ENCODE measurements around the gene LRFN2. TPM values are rescaled to one million over a fixed set of nuclear protein-coding genes. Genes with fewer than 3 reads are reported as not detected.
A peak's percentile ranks its signal among the peaks of the same experiment; 100 is the strongest.

The LRFN2 gene
- total RNA-seq, 2 experiments from 2014 or later = not detected

- H3K36me3 Mint-ChIP-seq (ENCODE audit: low read depth) = no peaks in the 10 kb centered on the region
- peak overlapping the region; percentile 80 for H3K27ac Mint-ChIP-seq
- ATAC-seq = no peak
- intact Hi-C loops (cut with DNase I, micrococcal nuclease) = no loop called here
- DNase-seq = no peak
- ChIA-PET CTCF (no interaction called here), POLR2A (no interaction called here)
- no peaks in the 10 kb centered on the region for H3K9me3 Mint-ChIP-seq (ENCODE audit: low read depth)
- H3K4me3 Mint-ChIP-seq = no peak overlapping the region
- peaks cover 61% of the 10 kb centered on the region for H3K4me1 Mint-ChIP-seq
- peaks cover 6% of the 10 kb centered on the region for H3K27me3 Mint-ChIP-seq
Observed at GRCh38 chr6:40390144-40390800, 196.9 kb downstream of the LRFN2 start.

GRCh38 chr6:40389254-40389653, 197.9 kb downstream of the LRFN2 start:
- no peaks in the 10 kb centered on the region for H3K36me3 Mint-ChIP-seq (ENCODE audit: low read depth)
- H3K4me3 Mint-ChIP-seq = peak overlapping the region; percentile 0
- H3K27me3 Mint-ChIP-seq = peaks cover 6% of the 10 kb centered on the region
- ChIA-PET POLR2A (no interaction called here), CTCF (no interaction called here)
- H3K4me1 Mint-ChIP-seq = peaks cover 61% of the 10 kb centered on the region
- intact Hi-C loops (cut with DNase I, micrococcal nuclease) = no loop called here
- H3K27ac Mint-ChIP-seq = peak overlapping the region; percentile 80
- DNase-seq = no peak
- peak; percentile 39 for ATAC-seq
- no peaks in the 10 kb centered on the region for H3K9me3 Mint-ChIP-seq (ENCODE audit: low read depth)

GRCh38 chr6:40387871-40388264, 199.3 kb downstream of the LRFN2 start:
- H3K4me1 Mint-ChIP-seq = peaks cover 56% of the 10 kb centered on the region
- ChIA-PET POLR2A (no interaction called here), CTCF (no interaction called here)
- H3K27ac Mint-ChIP-seq = peak overlapping the region; percentile 24
- DNase-seq (no peak), ATAC-seq (peak; percentile 54)
- H3K27me3 Mint-ChIP-seq = peaks cover 6% of the 10 kb centered on the region
- no peaks in the 10 kb centered on the region for H3K36me3 Mint-ChIP-seq (ENCODE audit: low read depth)
- H3K4me3 Mint-ChIP-seq = no peak overlapping the region
- no peaks in the 10 kb centered on the region for H3K9me3 Mint-ChIP-seq (ENCODE audit: low read depth)
- intact Hi-C loops (cut with DNase I, micrococcal nuclease) = no loop called here

DNA sequence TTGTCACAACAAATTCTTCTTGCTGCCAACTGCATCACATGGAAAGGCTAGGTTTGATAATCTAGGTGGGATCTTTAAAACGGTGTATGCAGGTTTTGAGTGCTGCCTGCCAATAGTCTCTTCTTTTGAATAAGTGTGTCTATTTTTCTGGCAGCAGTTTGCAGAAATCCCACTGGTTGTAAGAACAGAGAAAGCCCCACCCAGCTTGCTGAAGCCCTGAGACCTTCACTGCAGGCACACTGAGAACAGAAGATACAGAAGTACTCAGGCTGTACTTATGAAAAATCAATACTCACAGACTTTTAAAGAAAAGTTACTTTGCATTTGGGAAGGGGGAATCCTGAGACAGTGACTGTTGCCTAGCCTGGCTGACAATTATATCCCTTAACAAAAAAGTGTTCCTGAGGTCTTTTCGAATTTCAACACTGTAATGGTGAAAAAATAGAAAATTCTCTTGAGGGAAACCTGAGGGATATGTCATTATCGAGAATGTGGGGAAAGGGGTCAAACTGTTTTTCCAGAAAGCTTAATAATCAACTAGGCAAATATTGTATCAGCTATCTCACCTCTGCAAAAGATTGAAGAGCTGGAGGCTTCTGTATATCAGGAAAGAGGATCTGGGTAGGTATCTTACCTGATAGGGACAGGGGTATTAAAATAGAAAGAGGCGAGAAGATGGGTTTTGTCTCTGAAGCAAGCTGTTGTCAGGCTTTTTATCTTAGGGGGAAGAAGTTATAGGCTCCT, 199.9 kb downstream of the LRFN2 start:
- intact Hi-C loops (cut with DNase I, micrococcal nuclease) = no loop called here
- no peak for DNase-seq

DNA sequence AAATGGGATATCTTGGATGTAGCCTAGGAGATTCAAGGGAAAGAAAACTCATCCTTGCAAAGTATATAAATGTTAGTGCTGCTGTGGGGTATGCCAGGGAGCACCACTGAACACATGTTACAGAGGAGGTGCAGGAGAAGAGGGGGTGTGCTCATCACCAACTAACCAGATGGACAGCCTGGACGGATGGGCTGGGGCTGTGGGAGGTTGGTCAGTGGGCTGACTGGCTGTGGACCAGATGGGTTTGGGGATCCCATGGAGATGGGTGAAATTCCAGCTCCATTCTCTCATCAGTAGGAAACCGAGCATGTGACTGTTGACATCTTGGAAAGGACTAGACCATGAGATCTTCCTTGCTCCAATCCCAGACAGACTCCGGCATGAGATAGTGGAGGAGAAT, 201.0 kb downstream of the LRFN2 start:
- ChIA-PET CTCF (no interaction called here), POLR2A (no interaction called here)
- no peak overlapping the region for H3K4me3 Mint-ChIP-seq
- H3K9me3 Mint-ChIP-seq (ENCODE audit: low read depth) = no peaks in the 10 kb centered on the region
- intact Hi-C loops (cut with DNase I, micrococcal nuclease) = no loop called here
- no peaks in the 10 kb centered on the region for H3K36me3 Mint-ChIP-seq (ENCODE audit: low read depth)
- peaks cover 51% of the 10 kb centered on the region for H3K4me1 Mint-ChIP-seq
- ATAC-seq (no peak), DNase-seq (no peak)
- H3K27me3 Mint-ChIP-seq = peaks cover 6% of the 10 kb centered on the region
- H3K27ac Mint-ChIP-seq = peak overlapping the region; percentile 22

More for the DNA sequence above, 199.9 kb downstream of the LRFN2 start:
- no peaks in the 10 kb centered on the region for H3K36me3 Mint-ChIP-seq (ENCODE audit: low read depth)
- no peaks in the 10 kb centered on the region for H3K9me3 Mint-ChIP-seq (ENCODE audit: low read depth)
- peaks cover 6% of the 10 kb centered on the region for H3K27me3 Mint-ChIP-seq
- no peak overlapping the region for H3K4me3 Mint-ChIP-seq
- H3K27ac Mint-ChIP-seq = peak overlapping the region; percentile 24
- POLR2A ChIA-PET = interaction anchor here (0.6 kb wide), 1 partner anchor 42 kb away, joined by 6 read pairs; no protein-coding TSS in a partner anchor
- no peak for ATAC-seq
- CTCF ChIA-PET = no interaction called here
- H3K4me1 Mint-ChIP-seq = peaks cover 56% of the 10 kb centered on the region

GRCh38 chr6:40383348-40384115, 203.6 kb downstream of the LRFN2 start:
- ChIA-PET CTCF (no interaction called here), POLR2A (no interaction called here)
- Mint-ChIP-seq H3K4me3 (no peak overlapping the region), H3K27me3 (no peaks in the 10 kb centered on the region), H3K9me3 (ENCODE audit: low read depth) (no peaks in the 10 kb centered on the region), H3K36me3 (ENCODE audit: low read depth) (no peaks in the 10 kb centered on the region), H3K27ac (no peak overlapping the region), H3K4me1 (peaks cover 26% of the 10 kb centered on the region)
- ATAC-seq (no peak), DNase-seq (no peak)
- intact Hi-C loops (cut with DNase I, micrococcal nuclease) = no loop called here

GRCh38 chr6:40380271-40380670, 206.9 kb downstream of the LRFN2 start:
- ChIA-PET POLR2A (no interaction called here), CTCF (no interaction called here)
- H3K9me3 Mint-ChIP-seq (ENCODE audit: low read depth) = no peaks in the 10 kb centered on the region
- H3K27ac Mint-ChIP-seq = no peak overlapping the region
- H3K36me3 Mint-ChIP-seq (ENCODE audit: low read depth) = no peaks in the 10 kb centered on the region
- H3K27me3 Mint-ChIP-seq = no peaks in the 10 kb centered on the region
- ATAC-seq (no peak), DNase-seq (no peak)
- H3K4me3 Mint-ChIP-seq = no peak overlapping the region
- intact Hi-C loops (cut with DNase I, micrococcal nuclease) = no loop called here
- no peaks in the 10 kb centered on the region for H3K4me1 Mint-ChIP-seq

DNA sequence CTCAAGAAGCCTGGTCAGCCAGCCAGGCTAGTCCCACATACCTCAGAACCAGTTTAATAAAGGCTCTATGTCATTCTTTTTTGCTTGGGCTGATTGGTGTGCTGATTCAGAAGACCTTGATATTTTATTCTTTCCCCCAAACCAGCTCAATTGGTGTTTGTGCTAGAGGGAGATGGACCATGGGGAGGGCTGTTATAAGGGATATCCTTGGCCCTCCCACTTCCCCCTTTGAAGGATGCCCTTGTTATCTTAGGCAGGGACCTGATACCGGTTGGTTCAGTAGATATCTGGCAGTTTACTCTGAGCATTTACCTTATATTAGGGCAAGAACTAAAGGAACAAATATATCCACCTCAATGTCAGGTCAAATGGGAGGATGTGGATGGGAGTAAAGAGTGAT, 207.4 kb downstream of the LRFN2 start:
- ChIA-PET CTCF (no interaction called here), POLR2A (no interaction called here)
- H3K4me1 Mint-ChIP-seq = no peaks in the 10 kb centered on the region
- DNase-seq (no peak), ATAC-seq (no peak)
- H3K9me3 Mint-ChIP-seq (ENCODE audit: low read depth) = no peaks in the 10 kb centered on the region
- H3K27me3 Mint-ChIP-seq = no peaks in the 10 kb centered on the region
- no peak overlapping the region for H3K27ac Mint-ChIP-seq
- intact Hi-C loops (cut with DNase I, micrococcal nuclease) = no loop called here
- no peaks in the 10 kb centered on the region for H3K36me3 Mint-ChIP-seq (ENCODE audit: low read depth)
- H3K4me3 Mint-ChIP-seq = no peak overlapping the region

DNA sequence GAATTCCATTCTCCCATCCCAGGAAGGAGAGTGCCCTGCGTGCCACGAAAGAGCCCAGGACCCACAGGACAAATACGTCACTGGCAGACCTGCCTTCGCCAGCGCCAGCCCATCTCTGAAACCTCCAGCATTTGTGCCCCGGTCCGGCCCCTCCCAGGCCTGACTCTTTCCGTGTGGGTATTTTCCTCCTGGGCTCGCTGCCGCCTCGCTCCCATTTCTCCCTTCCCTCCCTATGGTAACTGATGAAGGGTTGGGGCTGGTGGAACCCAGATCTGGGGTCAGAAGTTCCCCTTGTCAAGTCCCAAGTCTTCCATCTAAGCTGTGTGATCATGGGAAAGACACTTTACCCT, 208.5 kb downstream of the LRFN2 start:
- no peaks in the 10 kb centered on the region for H3K4me1 Mint-ChIP-seq
- H3K27me3 Mint-ChIP-seq = no peaks in the 10 kb centered on the region
- no peak for DNase-seq
- H3K27ac Mint-ChIP-seq = no peak overlapping the region
- intact Hi-C loops (cut with DNase I, micrococcal nuclease) = no loop called here
- ChIA-PET POLR2A (no interaction called here), CTCF (no interaction called here)
- H3K36me3 Mint-ChIP-seq (ENCODE audit: low read depth) = no peaks in the 10 kb centered on the region
- no peak overlapping the region for H3K4me3 Mint-ChIP-seq
- ATAC-seq = no peak
- H3K9me3 Mint-ChIP-seq (ENCODE audit: low read depth) = no peaks in the 10 kb centered on the region

- H3K36me3 Mint-ChIP-seq (ENCODE audit: low read depth) = no peaks in the 10 kb centered on the region
- ChIA-PET POLR2A (no interaction called here), CTCF (no interaction called here)
- no peak overlapping the region for H3K27ac Mint-ChIP-seq
- no peak overlapping the region for H3K4me3 Mint-ChIP-seq
- H3K4me1 Mint-ChIP-seq = no peaks in the 10 kb centered on the region
- DNase-seq = no peak
- intact Hi-C loops (cut with DNase I, micrococcal nuclease) = no loop called here
- no peak for ATAC-seq
- H3K27me3 Mint-ChIP-seq = no peaks in the 10 kb centered on the region
- no peaks in the 10 kb centered on the region for H3K9me3 Mint-ChIP-seq (ENCODE audit: low read depth)
Observed at GRCh38 chr6:40378071-40378724, 209.0 kb downstream of the LRFN2 start.

GRCh38 chr6:40377173-40377806, 209.9 kb downstream of the LRFN2 start:
- intact Hi-C loops (cut with DNase I, micrococcal nuclease) = no loop called here

More at GRCh38 chr6:40377173-40377806, 209.9 kb downstream of the LRFN2 start:
- Mint-ChIP-seq H3K36me3 (ENCODE audit: low read depth) (no peaks in the 10 kb centered on the region), H3K27me3 (no peaks in the 10 kb centered on the region), H3K4me1 (no peaks in the 10 kb centered on the region), H3K4me3 (no peak overlapping the region), H3K9me3 (ENCODE audit: low read depth) (no peaks in the 10 kb centered on the region), H3K27ac (no peak overlapping the region)
- ChIA-PET POLR2A (no interaction called here), CTCF (no interaction called here)
- ATAC-seq = no peak
- DNase-seq = no peak
